SK-N-SH treated with all-trans-retinoic acid at 6 μM for 48 hours (cell line): ENCODE results near the gene TBX10.

Source experiments
- ATAC-seq: fragments of 200-7000 bp; cut with Tn5 transposase; 3 replicates; pipeline ENCODE4 v1.9.1; 2020; ENCODE audit warnings: mild to moderate bottlenecking, moderate library complexity
- ARNTL ChIP-seq: fragments of 450-650 bp; formaldehyde crosslinking; IDR thresholded peaks from 2 replicates; pipeline ENCODE4 v1.5.0; 2020; ENCODE audit warnings: low read depth, mild to moderate bottlenecking, moderate library complexity, borderline replicate concordance
- BACH2 ChIP-seq: fragments of 250-450 bp; sonication (Bioruptor Pico); IDR thresholded peaks from 2 replicates; pipeline ENCODE4 v1.9.0; 2021; ENCODE audit warnings: mild to moderate bottlenecking, borderline replicate concordance
- CSDC2 ChIP-seq: fragments of 250-450 bp; sonication (Bioruptor Pico); IDR thresholded peaks from 2 replicates; pipeline ENCODE4 v1.5.0; 2020; ENCODE audit warnings: mild to moderate bottlenecking, moderate library complexity
- ISL1 ChIP-seq: fragments of 250-450 bp; sonication (Bioruptor Pico); IDR thresholded peaks from 2 replicates; pipeline ENCODE4 v2.1.2; 2022; ENCODE audit warnings: mild to moderate bottlenecking, moderate library complexity
- OSR1 ChIP-seq: fragments of 250-450 bp; sonication (Bioruptor Pico); IDR thresholded peaks from 2 replicates; pipeline ENCODE4 v1.8.0; 2022; ENCODE audit warnings: moderate library complexity, mild to moderate bottlenecking, inconsistent platforms
- PATZ1 ChIP-seq: fragments of 250-450 bp; sonication (Bioruptor Pico); IDR thresholded peaks from 2 replicates; pipeline ENCODE4 v1.8.0; 2020; ENCODE audit warnings: mild to moderate bottlenecking, moderate library complexity, borderline replicate concordance
- PPARA ChIP-seq: fragments of 250-450 bp; sonication (Bioruptor Pico); IDR thresholded peaks from 2 replicates; pipeline ENCODE4 v1.5.0; 2020; ENCODE audit warnings: mild to moderate bottlenecking, borderline replicate concordance
- RARB ChIP-seq: fragments of 250-450 bp; sonication (Bioruptor Pico); IDR thresholded peaks from 2 replicates; pipeline ENCODE4 v1.8.0; 2021; ENCODE audit warnings: mild to moderate bottlenecking, moderate library complexity
- SNAI2 ChIP-seq: fragments of 250-450 bp; sonication (Bioruptor Pico); IDR thresholded peaks from 2 replicates; pipeline ENCODE4 v1.5.0; 2020; ENCODE audit warnings: mild to moderate bottlenecking, moderate library complexity
- TOX ChIP-seq: fragments of 250-450 bp; sonication (Bioruptor Pico); IDR thresholded peaks from 2 replicates; pipeline ENCODE4 v1.8.0; 2021; ENCODE audit warnings: mild to moderate bottlenecking, moderate library complexity, borderline replicate concordance
- TSHZ2 ChIP-seq: fragments of 250-450 bp; sonication (Bioruptor Pico); IDR thresholded peaks from 2 replicates; pipeline ENCODE4 v1.5.0; 2020; ENCODE audit warnings: mild to moderate bottlenecking, moderate library complexity
- ZC3H10 ChIP-seq: fragments of 250-450 bp; sonication (Bioruptor Pico); IDR thresholded peaks from 2 replicates; pipeline ENCODE4 v1.5.1; 2021; ENCODE audit warnings: mild to moderate bottlenecking, moderate library complexity
- ZFP30 ChIP-seq: fragments of 450-650 bp; formaldehyde crosslinking; IDR thresholded peaks from 2 replicates; pipeline ENCODE4 v1.5.0; 2022; ENCODE audit warnings: mild to moderate bottlenecking, moderate library complexity
- ZNF565 ChIP-seq: fragments of 450-650 bp; formaldehyde crosslinking; conservative IDR thresholded peaks from 2 replicates; pipeline ENCODE4 v1.5.0; 2020; ENCODE audit warnings: low read depth, mild to moderate bottlenecking, moderate library complexity
- ZNF70 ChIP-seq: fragments of 450-650 bp; formaldehyde crosslinking; IDR thresholded peaks from 2 replicates; pipeline ENCODE4 v1.5.0; 2020; ENCODE audit warnings: mild to moderate bottlenecking, moderate library complexity
- ZNF8 ChIP-seq: fragments of 450-650 bp; formaldehyde crosslinking; IDR thresholded peaks from 2 replicates; pipeline ENCODE4 v1.5.0; 2020; ENCODE audit warnings: mild to moderate bottlenecking, moderate library complexity
- TF ChIP-seq, protein P1 (sequence below): fragments of 250-450 bp; sonication (Bioruptor Pico); IDR thresholded peaks from 2 replicates; pipeline ENCODE4 v1.5.1; 2020; ENCODE audit warnings: low read depth, mild to moderate bottlenecking, moderate library complexity
- TF ChIP-seq, protein P2 (sequence below): fragments of 250-450 bp; sonication (Bioruptor Pico); IDR thresholded peaks from 2 replicates; pipeline ENCODE4 v1.8.0; 2021; ENCODE audit warnings: low read depth, mild to moderate bottlenecking, moderate library complexity, borderline replicate concordance
- TF ChIP-seq, protein P3 (sequence below): fragments of 250-450 bp; sonication (Bioruptor Pico); IDR thresholded peaks from 2 replicates; pipeline ENCODE4 v1.5.1; 2021; ENCODE audit warnings: mild to moderate bottlenecking, moderate library complexity

TBX10 gene

GRCh38 chr11:67673358-67673757 lies 33.8 kb upstream of the TBX10 start:
- ATAC-seq: no peak
- TF ChIP-seq ZFP30 (CRISPR knock-in tag) (no peak), PPARA (CRISPR knock-in tag) (no peak)

DNA sequence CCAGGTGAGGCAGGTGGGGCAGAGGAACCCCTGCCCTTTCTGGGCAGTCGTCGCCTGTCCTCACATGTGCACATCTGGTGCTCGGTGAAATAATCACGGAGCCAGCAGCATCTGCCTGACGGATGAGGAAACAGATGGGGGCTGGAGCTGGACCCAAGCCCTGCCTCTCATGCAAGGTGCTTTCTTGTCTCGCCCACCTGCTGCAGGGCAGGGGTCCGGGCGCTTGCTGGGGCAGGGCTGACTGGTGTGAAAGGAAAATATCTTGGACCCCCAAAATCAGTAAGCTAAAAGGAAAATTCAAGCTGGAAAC lies 31.6 kb upstream of the TBX10 start:
- TF ChIP-seq PATZ1: no peak
- no peak for TF ChIP-seq TOX (CRISPR knock-in tag)
- TF ChIP-seq, protein P1, sequence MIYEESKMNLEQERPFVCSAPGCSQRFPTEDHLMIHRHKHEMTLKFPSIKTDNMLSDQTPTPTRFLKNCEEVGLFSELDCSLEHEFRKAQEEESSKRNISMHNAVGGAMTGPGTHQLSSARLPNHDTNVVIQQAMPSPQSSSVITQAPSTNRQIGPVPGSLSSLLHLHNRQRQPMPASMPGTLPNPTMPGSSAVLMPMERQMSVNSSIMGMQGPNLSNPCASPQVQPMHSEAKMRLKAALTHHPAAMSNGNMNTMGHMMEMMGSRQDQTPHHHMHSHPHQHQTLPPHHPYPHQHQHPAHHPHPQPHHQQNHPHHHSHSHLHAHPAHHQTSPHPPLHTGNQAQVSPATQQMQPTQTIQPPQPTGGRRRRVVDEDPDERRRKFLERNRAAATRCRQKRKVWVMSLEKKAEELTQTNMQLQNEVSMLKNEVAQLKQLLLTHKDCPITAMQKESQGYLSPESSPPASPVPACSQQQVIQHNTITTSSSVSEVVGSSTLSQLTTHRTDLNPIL (CRISPR knock-in tag): no peak
- no peak for TF ChIP-seq RARB (CRISPR knock-in tag)
- TF ChIP-seq, protein P2, sequence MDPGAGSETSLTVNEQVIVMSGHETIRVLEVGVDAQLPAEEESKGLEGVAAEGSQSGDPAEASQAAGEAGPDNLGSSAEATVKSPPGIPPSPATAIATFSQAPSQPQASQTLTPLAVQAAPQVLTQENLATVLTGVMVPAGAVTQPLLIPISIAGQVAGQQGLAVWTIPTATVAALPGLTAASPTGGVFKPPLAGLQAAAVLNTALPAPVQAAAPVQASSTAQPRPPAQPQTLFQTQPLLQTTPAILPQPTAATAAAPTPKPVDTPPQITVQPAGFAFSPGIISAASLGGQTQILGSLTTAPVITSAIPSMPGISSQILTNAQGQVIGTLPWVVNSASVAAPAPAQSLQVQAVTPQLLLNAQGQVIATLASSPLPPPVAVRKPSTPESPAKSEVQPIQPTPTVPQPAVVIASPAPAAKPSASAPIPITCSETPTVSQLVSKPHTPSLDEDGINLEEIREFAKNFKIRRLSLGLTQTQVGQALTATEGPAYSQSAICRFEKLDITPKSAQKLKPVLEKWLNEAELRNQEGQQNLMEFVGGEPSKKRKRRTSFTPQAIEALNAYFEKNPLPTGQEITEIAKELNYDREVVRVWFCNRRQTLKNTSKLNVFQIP (CRISPR knock-in tag): no peak
- no peak for TF ChIP-seq SNAI2 (CRISPR knock-in tag)
- TF ChIP-seq ZNF8: no peak
- TF ChIP-seq ZNF70 (CRISPR knock-in tag): no peak
- no peak for TF ChIP-seq ZNF565 (CRISPR knock-in tag)
- no peak for TF ChIP-seq CSDC2 (CRISPR knock-in tag)
- no peak for ATAC-seq

- TF ChIP-seq ZC3H10 (CRISPR knock-in tag) (no peak), PATZ1 (no peak), ISL1 (CRISPR knock-in tag) (no peak), OSR1 (CRISPR knock-in tag) (no peak), PPARA (CRISPR knock-in tag) (no peak), ZFP30 (CRISPR knock-in tag) (no peak), ZNF8 (no peak), RARB (CRISPR knock-in tag) (no peak), TSHZ2 (no peak), ARNTL (CRISPR knock-in tag) (no peak), BACH2 (CRISPR knock-in tag) (no peak), CSDC2 (CRISPR knock-in tag) (no peak)
- TF ChIP-seq, protein P3, sequence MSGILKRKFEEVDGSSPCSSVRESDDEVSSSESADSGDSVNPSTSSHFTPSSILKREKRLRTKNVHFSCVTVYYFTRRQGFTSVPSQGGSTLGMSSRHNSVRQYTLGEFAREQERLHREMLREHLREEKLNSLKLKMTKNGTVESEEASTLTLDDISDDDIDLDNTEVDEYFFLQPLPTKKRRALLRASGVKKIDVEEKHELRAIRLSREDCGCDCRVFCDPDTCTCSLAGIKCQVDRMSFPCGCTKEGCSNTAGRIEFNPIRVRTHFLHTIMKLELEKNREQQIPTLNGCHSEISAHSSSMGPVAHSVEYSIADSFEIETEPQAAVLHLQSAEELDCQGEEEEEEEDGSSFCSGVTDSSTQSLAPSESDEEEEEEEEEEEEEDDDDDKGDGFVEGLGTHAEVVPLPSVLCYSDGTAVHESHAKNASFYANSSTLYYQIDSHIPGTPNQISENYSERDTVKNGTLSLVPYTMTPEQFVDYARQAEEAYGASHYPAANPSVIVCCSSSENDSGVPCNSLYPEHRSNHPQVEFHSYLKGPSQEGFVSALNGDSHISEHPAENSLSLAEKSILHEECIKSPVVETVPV: no peak
- TF ChIP-seq, protein P2 (CRISPR knock-in tag): no peak
- TF ChIP-seq, protein P1 (CRISPR knock-in tag): no peak
- TF ChIP-seq, all 23 proteins: peak for 0
- ATAC-seq: no peak
Observed at GRCh38 chr11:67670316-67671210, 31.0 kb upstream of the TBX10 start.
